SU-DHL-6 (cell line): ENCODE results near the gene BLM.

Experiments
- H2AFZ ChIP-seq: fragments of 200-600 bp; sonication (generic); 2 replicates; pipeline ENCODE4 v1.6.1; 2014; ENCODE audit warnings: low read depth, mild to moderate bottlenecking, moderate library complexity, mixed read lengths, antibody characterized with exemption, low read length; ENCODE audit not compliant: severe bottlenecking
- H3F3A ChIP-seq: fragments of 200-600 bp; shearing (Covaris generic); 2 replicates; pipeline ENCODE4 v1.6.0; 2016; ENCODE audit warnings: antibody characterized with exemption, mild to moderate bottlenecking; ENCODE audit not compliant: insufficient read depth
- H3K27ac ChIP-seq: fragments of 200-600 bp; sonication (generic); 2 replicates; pipeline ENCODE4 v1.5.1; 2016; ENCODE audit warnings: low read depth, mild to moderate bottlenecking, low read length, moderate library complexity, mixed read lengths
- H3K27me3 ChIP-seq: fragments of 200-600 bp; sonication (generic), shearing (Covaris generic); 2 replicates; pipeline ENCODE4 v1.6.0; 2014; ENCODE audit warnings: mild to moderate bottlenecking, low read length
- H3K36me3 ChIP-seq: fragments of 200-600 bp; sonication (generic); 2 replicates; pipeline ENCODE4 v1.6.1; 2014; ENCODE audit warnings: mild to moderate bottlenecking, low read length, mixed read lengths
- H3K4me2 ChIP-seq: fragments of 300-600, 200-600 bp; shearing (Covaris generic), sonication (generic); 2 replicates; pipeline ENCODE4 v1.6.0; 2014; ENCODE audit warnings: low read length, low read depth, mild to moderate bottlenecking; ENCODE audit not compliant: poor library complexity, severe bottlenecking
- H3K4me3 ChIP-seq: fragments of 200-600 bp; sonication (generic); 2 replicates; pipeline ENCODE4 v1.5.1; 2014; ENCODE audit warnings: antibody characterized with exemption, low read length, mild to moderate bottlenecking, mixed read lengths; ENCODE audit not compliant: insufficient read depth, poor library complexity, severe bottlenecking
- H3K79me2 ChIP-seq: fragments of 200-600 bp; sonication (generic); 2 replicates; pipeline ENCODE4 v1.6.1; 2014; ENCODE audit warnings: mild to moderate bottlenecking, low read length, moderate library complexity; ENCODE audit not compliant: insufficient read depth
- H3K9ac ChIP-seq: fragments of 200-600 bp; sonication (generic); 2 replicates; pipeline ENCODE4 v1.7.0; 2014; ENCODE audit warnings: mild to moderate bottlenecking, low read length
- H3K9me2 ChIP-seq: fragments of 200-600 bp; sonication (generic); replicated peaks from 2 replicates; pipeline ENCODE4 v1.6.1; 2014; ENCODE audit warnings: low read length; ENCODE audit not compliant: insufficient read depth
- H3K9me3 ChIP-seq: fragments of 200-600 bp; sonication (generic); 2 replicates; pipeline ENCODE4 v1.6.1; 2014; ENCODE audit warnings: low read length, mixed read lengths; ENCODE audit not compliant: insufficient read depth
- H4K20me1 ChIP-seq: fragments of 200-600 bp; sonication (generic); 2 replicates; pipeline ENCODE4 v1.6.1; 2014; ENCODE audit warnings: low read depth, mild to moderate bottlenecking, antibody characterized with exemption, low read length, moderate library complexity, mixed read lengths
- CTCF ChIP-seq: fragments of 200-600 bp; sonication (generic); IDR thresholded peaks from one replicate; pipeline ENCODE4 v1.5.1; 2017; ENCODE audit warnings: antibody characterized with exemption, mild to moderate bottlenecking, low read length, moderate library complexity; ENCODE audit not compliant: insufficient read depth, poor library complexity, severe bottlenecking
- EZH2phosphoT487 ChIP-seq: fragments of 200-600 bp; sonication (generic), shearing (Covaris generic); conservative IDR thresholded peaks from 2 replicates; pipeline ENCODE4 v1.6.1; 2018; ENCODE audit warnings: mild to moderate bottlenecking, antibody characterized with exemption, low read length, moderate library complexity, mixed read lengths

The BLM gene

GRCh38 chr15:90761629-90762028 is 44.5 kb downstream of the BLM start:
- Histone ChIP-seq H3K36me3 (peaks cover 17% of the 10 kb centered on the region; the same call in 1 of the 2 replicates), H4K20me1 (no peaks in the 10 kb centered on the region), H3K27me3 (no peaks in the 10 kb centered on the region), H3K79me2 (no peaks in the 10 kb centered on the region), H3K4me3 (no peak overlapping the region), H3F3A (no peaks in the 10 kb centered on the region), H3K9me2 (no peaks in the 10 kb centered on the region), H3K4me2 (no peak overlapping the region), H3K9ac (no peak overlapping the region), H2AFZ (no peak overlapping the region), H3K27ac (no peak overlapping the region), H3K9me3 (no peaks in the 10 kb centered on the region)
- TF ChIP-seq EZH2phosphoT487 (no peak), CTCF (no peak)

- peaks cover 20% of the 10 kb centered on the region for H3K36me3 ChIP-seq
Observed at GRCh38 chr15:90762109-90762508, 45.0 kb downstream of the BLM start.

GRCh38 chr15:90763366-90764099 is 46.4 kb downstream of the BLM start:
- Histone ChIP-seq H3K36me3 (peaks cover 24% of the 10 kb centered on the region), H3K27ac (no peak overlapping the region)
- TF ChIP-seq EZH2phosphoT487 (no peak), CTCF (no peak)

More at GRCh38 chr15:90762109-90762508, 45.0 kb downstream of the BLM start:
- Histone ChIP-seq H3K79me2 (no peaks in the 10 kb centered on the region), H3K9me3 (no peaks in the 10 kb centered on the region), H3K27me3 (no peaks in the 10 kb centered on the region), H3F3A (no peaks in the 10 kb centered on the region), H4K20me1 (no peaks in the 10 kb centered on the region), H3K9ac (no peak overlapping the region), H3K27ac (no peak overlapping the region), H2AFZ (no peak overlapping the region), H3K4me3 (no peak overlapping the region), H3K4me2 (no peak overlapping the region), H3K9me2 (no peaks in the 10 kb centered on the region)
- TF ChIP-seq EZH2phosphoT487 (no peak), CTCF (no peak)

More at GRCh38 chr15:90763366-90764099, 46.4 kb downstream of the BLM start:
- Histone ChIP-seq H3K27me3 (no peaks in the 10 kb centered on the region), H3F3A (no peaks in the 10 kb centered on the region), H3K9ac (no peak overlapping the region), H3K4me2 (no peak overlapping the region), H3K9me2 (no peaks in the 10 kb centered on the region), H4K20me1 (no peaks in the 10 kb centered on the region), H3K9me3 (no peaks in the 10 kb centered on the region), H3K4me3 (no peak overlapping the region), H2AFZ (no peak overlapping the region), H3K79me2 (no peaks in the 10 kb centered on the region)
